SK-N-SH (cell line): ENCODE measurements around the gene THBS1. TPM values are rescaled to one million over a fixed set of nuclear protein-coding genes. Genes with fewer than 3 reads are reported as not detected.
A peak's percentile ranks its signal among the peaks of the same experiment; 100 is the strongest.

Source experiments
- CTCF ChIA-PET: fragments of 300-600, 350-600 bp; formaldehyde crosslinking; extraction: SDS; loops from one replicate; lab custom pipeline; 2021; lab: Yijun Ruan, JAX
- POLR2A ChIA-PET: fragments of 350-600 bp; sonication (Branson Sonifier 250); formaldehyde crosslinking; extraction: SDS; loops from one replicate; lab custom pipeline; 2020; ENCODE audit warnings: antibody characterized with exemption, inconsistent platforms; lab: Yijun Ruan, JAX
- DNase-seq: peaks from one replicate; pipeline ENCODE4 v3.0.0; 2012
- H2AFZ ChIP-seq: fragments of 200-600 bp; sonication (generic); 2 replicates; pipeline ENCODE4 v1.8.1; 2016; ENCODE audit warnings: antibody characterized with exemption, mild to moderate bottlenecking, low read depth
- H3F3A ChIP-seq: fragments of 200-600 bp; sonication (generic); replicated peaks from 2 replicates; pipeline ENCODE3; 2016; ENCODE audit warnings: antibody characterized with exemption, mild to moderate bottlenecking; ENCODE audit not compliant: insufficient read depth
- H3K27ac ChIP-seq, 2 experiments: fragments of 200-500 bp in 1 of 2; fragments of 200-600 bp in 1 of 2; sonication (Bioruptor generic) in 1 of 2; sonication (generic), shearing (Covaris generic) in 1 of 2; 2 replicates each; pipeline versions ENCODE4 v1.5.1 to v1.6.1; 2014 to 2016; ENCODE audit warnings: low read depth in 2 of 2, inconsistent platforms in 1 of 2, low read length in 1 of 2, mild to moderate bottlenecking in 1 of 2, mixed read lengths in 1 of 2
- H3K27me3 ChIP-seq: fragments of 200-600 bp; sonication (generic), shearing (Covaris generic); 2 replicates; pipeline ENCODE4 v1.6.1; 2016; ENCODE audit warnings: mixed run types; ENCODE audit not compliant: insufficient read depth
- H3K36me3 ChIP-seq, 2 experiments: fragments of 200-500 bp in 1 of 2; fragments of 200-600 bp in 1 of 2; sonication (Bioruptor generic) in 1 of 2; sonication (generic) in 1 of 2; replicated peaks in 1 of 2; 2 replicates each; pipeline versions ENCODE3 to v1.5.1; 2014 to 2016; ENCODE audit warnings: low read length in 1 of 2, mild to moderate bottlenecking in 1 of 2; ENCODE audit not compliant: insufficient read depth in 2 of 2, control insufficient read depth in 1 of 2
- H3K4me1 ChIP-seq, 2 experiments: fragments of 200-500 bp in 1 of 2; fragments of 200-600 bp in 1 of 2; sonication (Bioruptor generic) in 1 of 2; sonication (generic), shearing (Covaris generic) in 1 of 2; 2 replicates each; pipeline versions ENCODE4 v1.5.1 to v1.6.1; 2014 to 2016; ENCODE audit warnings: low read depth in 1 of 2, low read length in 1 of 2, mixed run types in 1 of 2; ENCODE audit not compliant: insufficient read depth in 2 of 2, control insufficient read depth in 1 of 2
- H3K4me2 ChIP-seq: fragments of 200-600 bp; sonication (generic), shearing (Covaris generic); 2 replicates; pipeline ENCODE4 v1.6.1; 2017; ENCODE audit warnings: mixed run types
- H3K4me3 ChIP-seq, 2 experiments: fragments of 200-500 bp in 1 of 2; fragments of 200-600 bp in 1 of 2; sonication (Bioruptor generic) in 1 of 2; sonication (generic), shearing (Covaris generic) in 1 of 2; 2 replicates each; pipeline versions ENCODE4 v1.5.1 to v1.8.1; 2014 to 2016; ENCODE audit warnings: low read depth in 2 of 2, inconsistent platforms in 1 of 2, low read length in 1 of 2, mild to moderate bottlenecking in 1 of 2, mixed read lengths in 1 of 2, moderate library complexity in 1 of 2
- H3K79me2 ChIP-seq: fragments of 200-600 bp; sonication (generic); 2 replicates; pipeline ENCODE4 v1.8.1; 2017; ENCODE audit warnings: mild to moderate bottlenecking; ENCODE audit not compliant: insufficient read depth
- H3K9ac ChIP-seq: fragments of 200-600 bp; sonication (generic); 2 replicates; pipeline ENCODE4 v1.6.1; 2017; ENCODE audit warnings: mixed run types
- H3K9me2 ChIP-seq: fragments of 200-600 bp; sonication (generic); 2 replicates; pipeline ENCODE4 v1.6.1; 2017; ENCODE audit warnings: mixed run types
- H3K9me3 ChIP-seq: fragments of 200-600 bp; sonication (generic); 2 replicates; pipeline ENCODE4 v1.6.1; 2017; ENCODE audit warnings: mixed run types, mild to moderate bottlenecking, moderate library complexity
- H4K20me1 ChIP-seq: fragments of 200-600 bp; sonication (generic); 2 replicates; pipeline ENCODE4 v1.6.1; 2017; ENCODE audit warnings: mild to moderate bottlenecking, mixed run types; ENCODE audit not compliant: insufficient read depth
- FOSL2 ChIP-seq: IDR thresholded peaks from 2 replicates; pipeline ENCODE4 v1.4.0; 2012; ENCODE audit warnings: low read depth, mild to moderate bottlenecking, moderate library complexity, borderline replicate concordance
- FOXM1 ChIP-seq: IDR thresholded peaks from 2 replicates; pipeline ENCODE4 v1.4.0; 2012; ENCODE audit warnings: low read depth, mild to moderate bottlenecking
- GABPA ChIP-seq: IDR thresholded peaks from 2 replicates; pipeline ENCODE4 v1.4.0; 2012; ENCODE audit warnings: low read depth, mild to moderate bottlenecking
- JUND ChIP-seq: IDR thresholded peaks from 2 replicates; pipeline ENCODE4 v1.4.0; 2012
- PBX3 ChIP-seq: IDR thresholded peaks from 2 replicates; pipeline ENCODE4; 2012
- POLR2AphosphoS5 ChIP-seq: IDR thresholded peaks from 2 replicates; pipeline ENCODE4 v1.6.1; 2012; ENCODE audit warnings: low read depth, low read length
- RAD21 ChIP-seq: IDR thresholded peaks from 2 replicates; pipeline ENCODE4 v1.6.1; 2012; ENCODE audit warnings: mild to moderate bottlenecking, low read length
- RCOR1 ChIP-seq: fragments of 150-350 bp; IDR thresholded peaks from 2 replicates; pipeline ENCODE4 v1.6.1; 2017; ENCODE audit warnings: antibody characterized with exemption, low read length
- RXRA ChIP-seq: IDR thresholded peaks from 2 replicates; pipeline ENCODE4 v1.4.0; 2012; ENCODE audit warnings: low read depth, mild to moderate bottlenecking, borderline replicate concordance
- SIN3A ChIP-seq: IDR thresholded peaks from 2 replicates; pipeline ENCODE4 v1.6.1; 2012; ENCODE audit warnings: low read depth, mild to moderate bottlenecking, low read length, moderate library complexity, borderline replicate concordance
- SMC3 ChIP-seq: IDR thresholded peaks from 2 replicates; pipeline ENCODE4 v1.6.1; 2012; ENCODE audit warnings: low read depth, low read length, improper control_type of control experiment
- TAF1 ChIP-seq: IDR thresholded peaks from 2 replicates; pipeline ENCODE4 v1.6.1; 2012; ENCODE audit warnings: low read depth, mild to moderate bottlenecking, low read length, moderate library complexity, borderline replicate concordance
- YY1 ChIP-seq: IDR thresholded peaks from 2 replicates; pipeline ENCODE4 v1.4.0; 2012; ENCODE audit warnings: low read depth, mild to moderate bottlenecking
- WGBS: methylation state at CpG from one replicate; pipeline ENCODE4 v1.1.6; 2017; ENCODE audit warnings: low lambda C conversion rate; 5-methylcytosine and 5-hydroxymethylcytosine counted together
- polyA plus RNA-seq, 3 experiments: library from polyadenylated mRNA; depleted of rRNA; stranded (reverse); fragments of >200 nt; gene quantifications; 2 replicates each; pipeline ENCODE4 v1.2.3, GENCODE V29; 2012
- TF ChIP-seq, protein P1 (sequence below): IDR thresholded peaks from 2 replicates; pipeline ENCODE4 v1.4.0; 2012; ENCODE audit warnings: low read depth, borderline replicate concordance

Gene THBS1
- polyA plus RNA-seq, 1 of the 3 experiments (the other 2 are of a cell fraction): 117 TPM

- TF ChIP-seq, protein P1, sequence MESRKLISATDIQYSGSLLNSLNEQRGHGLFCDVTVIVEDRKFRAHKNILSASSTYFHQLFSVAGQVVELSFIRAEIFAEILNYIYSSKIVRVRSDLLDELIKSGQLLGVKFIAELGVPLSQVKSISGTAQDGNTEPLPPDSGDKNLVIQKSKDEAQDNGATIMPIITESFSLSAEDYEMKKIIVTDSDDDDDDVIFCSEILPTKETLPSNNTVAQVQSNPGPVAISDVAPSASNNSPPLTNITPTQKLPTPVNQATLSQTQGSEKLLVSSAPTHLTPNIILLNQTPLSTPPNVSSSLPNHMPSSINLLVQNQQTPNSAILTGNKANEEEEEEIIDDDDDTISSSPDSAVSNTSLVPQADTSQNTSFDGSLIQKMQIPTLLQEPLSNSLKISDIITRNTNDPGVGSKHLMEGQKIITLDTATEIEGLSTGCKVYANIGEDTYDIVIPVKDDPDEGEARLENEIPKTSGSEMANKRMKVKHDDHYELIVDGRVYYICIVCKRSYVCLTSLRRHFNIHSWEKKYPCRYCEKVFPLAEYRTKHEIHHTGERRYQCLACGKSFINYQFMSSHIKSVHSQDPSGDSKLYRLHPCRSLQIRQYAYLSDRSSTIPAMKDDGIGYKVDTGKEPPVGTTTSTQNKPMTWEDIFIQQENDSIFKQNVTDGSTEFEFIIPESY: no peak
- TF ChIP-seq SIN3A: no peak
- TF ChIP-seq RCOR1: no peak
- TF ChIP-seq SMC3: no peak
- TF ChIP-seq GABPA: no peak
- no peak for TF ChIP-seq PBX3
- TF ChIP-seq TAF1: no peak
- no peak for TF ChIP-seq RAD21
Observed at GRCh38 chr15:39587096-39587721, 6.3 kb downstream of the THBS1 start (continued).

DNA sequence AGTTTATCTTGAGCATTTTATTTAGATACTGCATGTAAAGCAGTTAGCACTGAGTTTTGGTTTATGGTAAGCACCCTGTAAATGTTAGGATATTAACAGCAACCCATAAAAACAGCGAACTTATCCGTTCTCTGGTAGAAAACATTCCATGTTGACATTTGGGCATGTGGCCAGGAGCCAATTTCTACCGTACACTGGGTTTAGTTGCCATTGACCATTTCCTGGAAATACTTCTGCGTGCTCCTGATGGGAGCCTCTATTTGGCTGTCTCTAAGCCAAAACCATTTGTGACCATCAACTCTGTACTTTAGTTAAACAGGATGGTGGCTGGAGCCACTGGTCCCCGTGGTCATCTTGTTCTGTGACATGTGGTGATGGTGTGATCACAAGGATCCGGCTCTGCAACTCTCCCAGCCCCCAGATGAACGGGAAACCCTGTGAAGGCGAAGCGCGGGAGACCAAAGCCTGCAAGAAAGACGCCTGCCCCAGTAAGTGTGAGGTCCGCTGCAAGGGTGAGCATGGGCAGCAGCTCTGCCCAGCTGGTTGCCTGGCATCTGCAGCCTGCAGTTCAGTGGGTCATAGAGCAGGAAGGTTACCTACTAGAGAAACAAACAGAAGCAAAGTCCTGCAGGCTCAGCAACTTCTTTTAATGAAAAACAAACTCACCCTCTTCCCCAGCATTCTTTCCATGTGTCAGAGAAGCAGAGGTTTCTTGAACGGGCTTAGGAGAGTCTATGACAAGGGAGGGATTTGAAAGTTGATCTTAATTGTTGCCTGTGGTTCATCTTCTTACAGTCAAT, 7.1 kb downstream of the THBS1 start:
- H3K79me2 ChIP-seq: peaks cover 39% of the 10 kb centered on the region
- H3K27ac ChIP-seq: peak overlapping the region in 1 of 2 experiments; percentile 19; a peak in 2 of 4 replicates
- no peak overlapping the region for H3K4me3 ChIP-seq
- H3K9ac ChIP-seq: no peak overlapping the region
- H3K9me2 ChIP-seq: no peaks in the 10 kb centered on the region
- 86% methylated on average over 12 of the region's 13 CpGs for WGBS
- TF ChIP-seq RCOR1 (no peak), YY1 (no peak), RXRA (no peak), FOSL2 (no peak), JUND (peak; percentile 3; the same call in 1 of the 2 replicates), FOXM1 (no peak), POLR2AphosphoS5 (peak; percentile 3; the same call in 1 of the 2 replicates), TAF1 (no peak), RAD21 (no peak)
- TF ChIP-seq, protein P1: no peak
- H3K27me3 ChIP-seq: no peaks in the 10 kb centered on the region
- peaks cover 0 to 3% of the 10 kb centered on the region in 2 experiments; a peak in 1 of 4 replicates for H3K4me1 ChIP-seq
- CTCF ChIA-PET: interaction anchor here (1.3 to 1.7 kb wide), 2 partner anchors 8 to 10 kb away, joined by 3 to 6 read pairs; no protein-coding TSS in a partner anchor
- H3K4me2 ChIP-seq: no peak overlapping the region
- H3F3A ChIP-seq: peaks cover 97% of the 10 kb centered on the region
- DNase-seq: no peak
- no peaks in the 10 kb centered on the region for H3K9me3 ChIP-seq
- H2AFZ ChIP-seq: no peak overlapping the region
- H4K20me1 ChIP-seq: peaks cover 100% of the 10 kb centered on the region
- POLR2A ChIA-PET: no interaction called here
- peaks cover 94 to 99% of the 10 kb centered on the region in 2 experiments for H3K36me3 ChIP-seq
